OCI-M2 (cell line): Measurements from ENCODE around the gene APOC3.

Experiments used
- DNase-seq: peaks from one replicate; lab custom pipeline; 2025; ENCODE audit not compliant: unreplicated experiment; lab: John Stamatoyannopoulos, UW

The APOC3 gene

GRCh38 chr11:116847612-116848011 is 17.9 kb downstream of the APOC3 start:
- no peak for DNase-seq

- DNase-seq = no peak
Observed at GRCh38 chr11:116849060-116849459, 19.4 kb downstream of the APOC3 start.

- DNase-seq = no peak
Observed at GRCh38 chr11:116849486-116849885, 19.8 kb downstream of the APOC3 start.

- DNase-seq = no peak
Observed at GRCh38 chr11:116851626-116852025, 21.9 kb downstream of the APOC3 start.

- DNase-seq = no peak
Observed at GRCh38 chr11:116852261-116853031, 22.7 kb downstream of the APOC3 start.

GRCh38 chr11:116853461-116854073 is 23.9 kb downstream of the APOC3 start:
- DNase-seq = no peak

GRCh38 chr11:116855413-116855812 is 25.7 kb downstream of the APOC3 start:
- no peak for DNase-seq

- DNase-seq = no peak
Observed at GRCh38 chr11:116856423-116856822, 26.7 kb downstream of the APOC3 start.

- no peak for DNase-seq
Observed at GRCh38 chr11:116857316-116857715, 27.6 kb downstream of the APOC3 start.

- no peak for DNase-seq
Observed at GRCh38 chr11:116857936-116858335, 28.2 kb downstream of the APOC3 start.

- no peak for DNase-seq
Observed at GRCh38 chr11:116859175-116859574, 29.5 kb downstream of the APOC3 start.

- no peak for DNase-seq
Observed at GRCh38 chr11:116860303-116860702, 30.6 kb downstream of the APOC3 start.

GRCh38 chr11:116861539-116861938 is 31.8 kb downstream of the APOC3 start:
- DNase-seq = no peak

GRCh38 chr11:116862185-116862584 is 32.5 kb downstream of the APOC3 start:
- no peak for DNase-seq

GRCh38 chr11:116862951-116863350 is 33.2 kb downstream of the APOC3 start:
- no peak for DNase-seq

- DNase-seq = no peak
Observed at GRCh38 chr11:116864531-116864930, 34.8 kb downstream of the APOC3 start.

GRCh38 chr11:116865696-116866095 is 36.0 kb downstream of the APOC3 start:
- DNase-seq = no peak

GRCh38 chr11:116866804-116867455 is 37.2 kb downstream of the APOC3 start:
- DNase-seq = no peak

GRCh38 chr11:116867619-116868018 is 37.9 kb downstream of the APOC3 start:
- no peak for DNase-seq

GRCh38 chr11:116868066-116868465 is 38.4 kb downstream of the APOC3 start:
- DNase-seq = no peak

- DNase-seq = no peak
Observed at GRCh38 chr11:116869610-116870009, 39.9 kb downstream of the APOC3 start.

- DNase-seq = no peak
Observed at GRCh38 chr11:116870054-116870453, 40.3 kb downstream of the APOC3 start.
